GM12878 (cell line): ENCODE measurements around the gene PITPNM3.

Experiments
- BHLHE40 ChIP-seq, 2 experiments: fragments of 450-650 bp in 1 of 2; IDR thresholded peaks; 2 replicates each; pipeline ENCODE4 v1.6.1; 2011 to 2017; ENCODE audit warnings: low read depth in 2 of 2, borderline replicate concordance in 1 of 2, improper control_type of control experiment in 1 of 2, low read length in 1 of 2, mild to moderate bottlenecking in 1 of 2
- BRCA1 ChIP-seq: IDR thresholded peaks from 2 replicates; pipeline ENCODE4 v1.6.1; 2011; ENCODE audit warnings: low read depth, low read length, improper control_type of control experiment
- CBX5 ChIP-seq: sonication (generic); IDR thresholded peaks from 2 replicates; pipeline ENCODE4 v1.6.1; 2016; ENCODE audit warnings: low read depth, moderate library complexity, mild to moderate bottlenecking, inconsistent platforms
- CEBPB ChIP-seq, 2 experiments: fragments of 150-350 bp in 1 of 2; IDR thresholded peaks; 2 replicates each; pipeline ENCODE4 v1.6.1; 2012 to 2014; ENCODE audit warnings: low read depth in 2 of 2, low read length in 2 of 2, borderline replicate concordance in 1 of 2, inconsistent platforms in 1 of 2
- HDAC6 ChIP-seq: fragments of 200-600 bp; sonication (generic); IDR thresholded peaks from one replicate; pipeline ENCODE4 v1.8.0; 2017; ENCODE audit warnings: antibody characterized with exemption; ENCODE audit not compliant: unreplicated experiment
- POLR2A ChIP-seq: IDR thresholded peaks from 2 replicates; pipeline ENCODE4 v1.6.1; 2011; ENCODE audit warnings: low read depth, mild to moderate bottlenecking, low read length
- RAD21 ChIP-seq: IDR thresholded peaks from 2 replicates; pipeline ENCODE4 v1.6.1; 2011; ENCODE audit warnings: mild to moderate bottlenecking, low read depth, low read length, moderate library complexity; ENCODE audit not compliant: insufficient read depth
- SMC3 ChIP-seq: IDR thresholded peaks from 2 replicates; pipeline ENCODE4 v1.6.1; 2011; ENCODE audit warnings: low read length, improper control_type of control experiment, borderline replicate concordance
- TF ChIP-seq, protein P1 (sequence below): IDR thresholded peaks from 2 replicates; pipeline ENCODE4 v1.6.1; 2012; ENCODE audit warnings: mild to moderate bottlenecking, low read depth, low read length
- TF ChIP-seq, protein P2 (sequence below): IDR thresholded peaks from 2 replicates; pipeline ENCODE4 v1.6.1; 2012; ENCODE audit warnings: low read depth, low read length, improper control_type of control experiment
- TF ChIP-seq, protein P3 (sequence below), 3 experiments: IDR thresholded peaks in 2 of 3; conservative IDR thresholded peaks in 1 of 3; 2 replicates each; pipeline ENCODE4 v1.5.1; 2011; ENCODE audit warnings: low read depth in 3 of 3, low read length in 3 of 3, mild to moderate bottlenecking in 3 of 3, control low read depth in 2 of 3, moderate library complexity in 2 of 3, inconsistent platforms in 1 of 3, mixed read lengths in 1 of 3; ENCODE audit not compliant: control insufficient read depth in 2 of 3, insufficient read depth in 1 of 3; ENCODE audit errors: extremely low read depth in 1 of 3

DNA sequence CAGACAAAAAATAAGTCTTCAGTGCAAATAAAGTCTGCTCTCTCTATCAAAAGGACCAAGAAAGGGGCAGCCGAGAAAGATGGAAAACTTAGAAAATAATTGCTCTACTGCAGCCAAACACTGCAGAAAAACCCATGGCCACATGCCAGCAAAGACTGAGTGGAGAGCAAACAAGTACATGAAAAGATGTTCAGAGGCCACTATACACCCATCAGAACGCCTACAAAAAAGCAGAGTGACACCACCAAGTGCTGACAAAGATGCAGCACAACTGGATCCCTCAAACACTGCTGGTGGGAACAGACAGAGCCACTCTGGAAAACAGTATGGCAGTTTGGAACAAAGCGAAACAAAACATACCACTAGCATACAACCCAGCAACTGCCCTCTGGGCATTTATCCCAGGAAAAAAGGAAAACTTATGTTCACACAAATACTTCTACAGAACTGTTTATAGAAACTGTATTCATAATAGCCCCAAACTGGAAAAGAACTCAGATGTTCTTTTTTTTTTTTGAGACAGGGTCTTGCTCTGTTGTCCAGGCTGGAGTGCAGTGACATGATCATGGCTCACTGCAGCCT, 47.5 kb upstream of the PITPNM3 start:
- TF ChIP-seq, protein P1, sequence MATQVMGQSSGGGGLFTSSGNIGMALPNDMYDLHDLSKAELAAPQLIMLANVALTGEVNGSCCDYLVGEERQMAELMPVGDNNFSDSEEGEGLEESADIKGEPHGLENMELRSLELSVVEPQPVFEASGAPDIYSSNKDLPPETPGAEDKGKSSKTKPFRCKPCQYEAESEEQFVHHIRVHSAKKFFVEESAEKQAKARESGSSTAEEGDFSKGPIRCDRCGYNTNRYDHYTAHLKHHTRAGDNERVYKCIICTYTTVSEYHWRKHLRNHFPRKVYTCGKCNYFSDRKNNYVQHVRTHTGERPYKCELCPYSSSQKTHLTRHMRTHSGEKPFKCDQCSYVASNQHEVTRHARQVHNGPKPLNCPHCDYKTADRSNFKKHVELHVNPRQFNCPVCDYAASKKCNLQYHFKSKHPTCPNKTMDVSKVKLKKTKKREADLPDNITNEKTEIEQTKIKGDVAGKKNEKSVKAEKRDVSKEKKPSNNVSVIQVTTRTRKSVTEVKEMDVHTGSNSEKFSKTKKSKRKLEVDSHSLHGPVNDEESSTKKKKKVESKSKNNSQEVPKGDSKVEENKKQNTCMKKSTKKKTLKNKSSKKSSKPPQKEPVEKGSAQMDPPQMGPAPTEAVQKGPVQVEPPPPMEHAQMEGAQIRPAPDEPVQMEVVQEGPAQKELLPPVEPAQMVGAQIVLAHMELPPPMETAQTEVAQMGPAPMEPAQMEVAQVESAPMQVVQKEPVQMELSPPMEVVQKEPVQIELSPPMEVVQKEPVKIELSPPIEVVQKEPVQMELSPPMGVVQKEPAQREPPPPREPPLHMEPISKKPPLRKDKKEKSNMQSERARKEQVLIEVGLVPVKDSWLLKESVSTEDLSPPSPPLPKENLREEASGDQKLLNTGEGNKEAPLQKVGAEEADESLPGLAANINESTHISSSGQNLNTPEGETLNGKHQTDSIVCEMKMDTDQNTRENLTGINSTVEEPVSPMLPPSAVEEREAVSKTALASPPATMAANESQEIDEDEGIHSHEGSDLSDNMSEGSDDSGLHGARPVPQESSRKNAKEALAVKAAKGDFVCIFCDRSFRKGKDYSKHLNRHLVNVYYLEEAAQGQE: no peak
- TF ChIP-seq, protein P2, sequence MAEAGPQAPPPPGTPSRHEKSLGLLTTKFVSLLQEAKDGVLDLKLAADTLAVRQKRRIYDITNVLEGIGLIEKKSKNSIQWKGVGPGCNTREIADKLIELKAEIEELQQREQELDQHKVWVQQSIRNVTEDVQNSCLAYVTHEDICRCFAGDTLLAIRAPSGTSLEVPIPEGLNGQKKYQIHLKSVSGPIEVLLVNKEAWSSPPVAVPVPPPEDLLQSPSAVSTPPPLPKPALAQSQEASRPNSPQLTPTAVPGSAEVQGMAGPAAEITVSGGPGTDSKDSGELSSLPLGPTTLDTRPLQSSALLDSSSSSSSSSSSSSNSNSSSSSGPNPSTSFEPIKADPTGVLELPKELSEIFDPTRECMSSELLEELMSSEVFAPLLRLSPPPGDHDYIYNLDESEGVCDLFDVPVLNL: no peak
- TF ChIP-seq HDAC6 (no peak), SMC3 (no peak), POLR2A (no peak), CBX5 (no peak), CEBPB (IDR thresholded peaks at IDR 0.05; ENCODE audit: borderline replicate concordance in 1 of 2, low read depth in 2 of 2, low read length in 2 of 2) (no peak), RAD21 (no peak), BHLHE40 (IDR thresholded peaks at IDR 0.05; ENCODE audit: borderline replicate concordance in 1 of 2, low read depth in 2 of 2, low read length in 1 of 2) (no peak), BRCA1 (no peak)
- TF ChIP-seq, protein P3, sequence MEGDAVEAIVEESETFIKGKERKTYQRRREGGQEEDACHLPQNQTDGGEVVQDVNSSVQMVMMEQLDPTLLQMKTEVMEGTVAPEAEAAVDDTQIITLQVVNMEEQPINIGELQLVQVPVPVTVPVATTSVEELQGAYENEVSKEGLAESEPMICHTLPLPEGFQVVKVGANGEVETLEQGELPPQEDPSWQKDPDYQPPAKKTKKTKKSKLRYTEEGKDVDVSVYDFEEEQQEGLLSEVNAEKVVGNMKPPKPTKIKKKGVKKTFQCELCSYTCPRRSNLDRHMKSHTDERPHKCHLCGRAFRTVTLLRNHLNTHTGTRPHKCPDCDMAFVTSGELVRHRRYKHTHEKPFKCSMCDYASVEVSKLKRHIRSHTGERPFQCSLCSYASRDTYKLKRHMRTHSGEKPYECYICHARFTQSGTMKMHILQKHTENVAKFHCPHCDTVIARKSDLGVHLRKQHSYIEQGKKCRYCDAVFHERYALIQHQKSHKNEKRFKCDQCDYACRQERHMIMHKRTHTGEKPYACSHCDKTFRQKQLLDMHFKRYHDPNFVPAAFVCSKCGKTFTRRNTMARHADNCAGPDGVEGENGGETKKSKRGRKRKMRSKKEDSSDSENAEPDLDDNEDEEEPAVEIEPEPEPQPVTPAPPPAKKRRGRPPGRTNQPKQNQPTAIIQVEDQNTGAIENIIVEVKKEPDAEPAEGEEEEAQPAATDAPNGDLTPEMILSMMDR (IDR thresholded peaks at IDR 0.05 in 2 of 3, conservative IDR thresholded peaks at IDR 0.05 in 1 of 3; ENCODE audit: control insufficient read depth in 2 of 3, extremely low read depth in 1 of 3, insufficient read depth in 1 of 3, low read depth in 3 of 3, low read length in 3 of 3): no peak
